HCT116 (cell line): ENCODE results near the gene IL1RAPL2. TPM values are rescaled to one million over a fixed set of nuclear protein-coding genes. Genes with fewer than 3 reads are reported as not detected.

Experiments used
- ATAC-seq: fragments of 200-7000 bp; cut with Tn5 transposase; 2 replicates; pipeline ENCODE4 v1.9.1; 2020; ENCODE audit warnings: mild to moderate bottlenecking, moderate library complexity
- BruUV-seq: library from RNA; stranded (reverse); fragments of 400-500 nt; replicated peaks from 2 replicates; lab custom pipeline; 2021; lab: Mats Ljungman, UMichigan
- CTCF ChIA-PET: fragments of 300-600 bp; sonication (Branson Sonifier 250); formaldehyde crosslinking; loops from one replicate; lab custom pipeline; 2021; ENCODE audit warnings: antibody characterized with exemption; lab: Charles Lee
- POLR2A ChIA-PET: fragments of 300-600, 350-600 bp; sonication (Branson Sonifier 250); formaldehyde crosslinking; loops from one replicate; lab custom pipeline; 2021; ENCODE audit warnings: antibody characterized with exemption; lab: Charles Lee
- RAD21 ChIA-PET, 2 experiments: fragments of 300-600 bp; sonication (Branson Sonifier 250); formaldehyde crosslinking; loops; one replicate each; lab custom pipeline; 2023; ENCODE audit warnings: low total read pairs in 2 of 2; ENCODE audit not compliant: uncharacterized antibody in 2 of 2, unreplicated experiment in 2 of 2, low non-redundant PET in 1 of 2; lab: Charles Lee
- DNase-seq: peaks from one replicate; pipeline ENCODE4 v3.0.0-alpha.2; 2010; ENCODE audit warnings: low read depth, low spot score
- H2AFZ ChIP-seq: fragments of 200-600 bp; shearing (Covaris generic), sonication (generic); 2 replicates; pipeline ENCODE4 v1.6.1; 2017; ENCODE audit warnings: low read depth, mixed run types, mixed read lengths, antibody characterized with exemption, low read length; ENCODE audit not compliant: poor library complexity, severe bottlenecking
- H3K27ac ChIP-seq: 2 replicates; pipeline ENCODE4 v1.5.1; 2012; ENCODE audit warnings: low read depth, low read length
- H3K27me3 ChIP-seq: fragments of 200-600 bp; sonication (generic); 2 replicates; pipeline ENCODE4 v1.6.1; 2016; ENCODE audit warnings: mixed run types, low read length, mixed read lengths; ENCODE audit not compliant: insufficient read depth
- H3K36me3 ChIP-seq, 2 experiments: fragments of 200-500 bp in 1 of 2; fragments of 200-600 bp in 1 of 2; sonication (Bioruptor generic) in 1 of 2; sonication (generic) in 1 of 2; 2 replicates each; pipeline versions ENCODE4 v1.5.1 to v1.6.1; 2014 to 2016; ENCODE audit warnings: low read length in 2 of 2, inconsistent platforms in 1 of 2, mixed read lengths in 1 of 2, mixed run types in 1 of 2; ENCODE audit not compliant: insufficient read depth in 2 of 2, control insufficient read depth in 1 of 2
- H3K4me1 ChIP-seq, 2 experiments: fragments of 200-600 bp in 1 of 2; sonication (generic) in 1 of 2; 2 replicates each; pipeline versions ENCODE4 v1.5.1 to v1.6.1; 2012 to 2017; ENCODE audit warnings: low read length in 2 of 2, inconsistent platforms in 1 of 2, mild to moderate bottlenecking in 1 of 2, mixed read lengths in 1 of 2, mixed run types in 1 of 2, moderate library complexity in 1 of 2; ENCODE audit not compliant: insufficient read depth in 2 of 2, control insufficient read depth in 1 of 2
- H3K4me2 ChIP-seq: fragments of 200-600 bp; sonication (generic); 2 replicates; pipeline ENCODE4 v1.6.1; 2017; ENCODE audit warnings: mixed run types, low read length, mixed read lengths
- H3K4me3 ChIP-seq, 2 experiments: fragments of 200-600 bp in 1 of 2; sonication (generic) in 1 of 2; replicated peaks in 1 of 2; 2 replicates each; pipeline ENCODE4 v1.5.1; 2011 to 2016; ENCODE audit warnings: low read length in 2 of 2, control low read depth in 1 of 2, low read depth in 1 of 2, mild to moderate bottlenecking in 1 of 2, mixed read lengths in 1 of 2, mixed run types in 1 of 2
- H3K79me2 ChIP-seq: fragments of 200-600 bp; sonication (generic); 2 replicates; pipeline ENCODE4 v1.6.1; 2017; ENCODE audit warnings: mild to moderate bottlenecking, mixed run types, low read length, moderate library complexity, mixed read lengths; ENCODE audit not compliant: insufficient read depth
- H3K9ac ChIP-seq: fragments of 200-600 bp; sonication (generic); 2 replicates; pipeline ENCODE4 v1.6.1; 2016; ENCODE audit warnings: low read length, mixed read lengths
- H3K9me2 ChIP-seq: fragments of 200-600 bp; sonication (generic), shearing (Covaris generic); 2 replicates; pipeline ENCODE4 v1.6.1; 2017; ENCODE audit warnings: mixed run types, mild to moderate bottlenecking, moderate library complexity; ENCODE audit not compliant: insufficient read depth
- H3K9me3 ChIP-seq, 2 experiments: fragments of 200-500 bp in 1 of 2; fragments of 200-600 bp in 1 of 2; sonication (Bioruptor generic) in 1 of 2; sonication (generic) in 1 of 2; 2 replicates each; pipeline ENCODE4 v1.6.1; 2014 to 2017; ENCODE audit warnings: low read length in 2 of 2, mixed read lengths in 2 of 2, inconsistent platforms in 1 of 2, low read depth in 1 of 2, mild to moderate bottlenecking in 1 of 2, mixed run types in 1 of 2, moderate library complexity in 1 of 2; ENCODE audit not compliant: control insufficient read depth in 1 of 2, insufficient read depth in 1 of 2
- H4K20me1 ChIP-seq: fragments of 200-600 bp; sonication (generic), shearing (Covaris generic); 2 replicates; pipeline ENCODE4 v1.6.1; 2017; ENCODE audit warnings: mixed run types, mild to moderate bottlenecking, moderate library complexity; ENCODE audit not compliant: insufficient read depth
- ELF1 ChIP-seq: IDR thresholded peaks from 2 replicates; pipeline ENCODE4 v1.6.1; 2012; ENCODE audit warnings: low read depth, borderline replicate concordance
- EZH2 ChIP-seq: fragments of 200-600 bp; sonication (generic); IDR thresholded peaks from 2 replicates; pipeline ENCODE4 v1.6.1; 2017; ENCODE audit warnings: antibody characterized with exemption, mixed run types
- EZH2phosphoT487 ChIP-seq: fragments of 200-600 bp; IDR thresholded peaks from 2 replicates; pipeline ENCODE4 v1.6.1; 2018; ENCODE audit warnings: antibody characterized with exemption, borderline replicate concordance
- RAD21 ChIP-seq: IDR thresholded peaks from 2 replicates; pipeline ENCODE4 v1.6.1; 2012; ENCODE audit warnings: low read depth, mild to moderate bottlenecking
- REST ChIP-seq: IDR thresholded peaks from 2 replicates; pipeline ENCODE4 v1.6.1; 2012; ENCODE audit warnings: low read depth
- SP1 ChIP-seq: IDR thresholded peaks from 2 replicates; pipeline ENCODE4 v1.6.1; 2012; ENCODE audit warnings: low read depth
- SRF ChIP-seq: IDR thresholded peaks from 2 replicates; pipeline ENCODE4 v1.6.1; 2012; ENCODE audit warnings: low read depth
- ZBTB33 ChIP-seq: IDR thresholded peaks from 2 replicates; pipeline ENCODE4 v1.6.1; 2011; ENCODE audit warnings: mild to moderate bottlenecking, low read length, moderate library complexity; ENCODE audit not compliant: insufficient replicate concordance; ENCODE audit errors: extremely low read depth
- ZFX ChIP-seq: fragments of 450-650 bp; IDR thresholded peaks from 2 replicates; pipeline ENCODE4 v1.6.1; 2017
- ZNF274 ChIP-seq: fragments of 200-500 bp; sonication (Bioruptor generic); IDR thresholded peaks from 2 replicates; pipeline ENCODE4 v1.6.1; 2014; ENCODE audit warnings: mild to moderate bottlenecking, low read depth, low read length, inconsistent platforms
- intact Hi-C: fragments of 100-400 bp; cut with micrococcal nuclease; formaldehyde crosslinking; loops from 2 replicates; pipeline ENCODE4 v1.10.0; 2022
- total RNA-seq: library from RNA; stranded (reverse); gene quantifications from one replicate; pipeline ENCODE4 v1.2.1, GENCODE V29; 2021; ENCODE audit not compliant: unreplicated experiment

IL1RAPL2 gene
- total RNA-seq, 1 experiment from 2014 or later = not detected

- no peaks in the 10 kb centered on the region for H4K20me1 ChIP-seq
- H3K9me3 ChIP-seq = no peaks in the 10 kb centered on the region
- H3K4me2 ChIP-seq = no peak overlapping the region
- H3K9me2 ChIP-seq = no peaks in the 10 kb centered on the region
- ChIA-PET CTCF (no interaction called here), RAD21 (no interaction called here), POLR2A (no interaction called here)
- H3K27ac ChIP-seq = no peak overlapping the region
- DNase-seq (no peak), ATAC-seq (no peak)
- TF ChIP-seq REST (no peak), ZNF274 (no peak), RAD21 (no peak)
- H2AFZ ChIP-seq = no peak overlapping the region
- H3K4me3 ChIP-seq = no peak overlapping the region
- no peak overlapping the region for H3K9ac ChIP-seq
- no TSS peak for BruUV-seq
- intact Hi-C loops = no loop called here
- H3K4me1 ChIP-seq = no peaks in the 10 kb centered on the region
- no peaks in the 10 kb centered on the region for H3K36me3 ChIP-seq
- H3K27me3 ChIP-seq = no peaks in the 10 kb centered on the region
- H3K79me2 ChIP-seq = no peaks in the 10 kb centered on the region
Observed at GRCh38 chrX:104953251-104953650, 387.3 kb downstream of the IL1RAPL2 start.

DNA sequence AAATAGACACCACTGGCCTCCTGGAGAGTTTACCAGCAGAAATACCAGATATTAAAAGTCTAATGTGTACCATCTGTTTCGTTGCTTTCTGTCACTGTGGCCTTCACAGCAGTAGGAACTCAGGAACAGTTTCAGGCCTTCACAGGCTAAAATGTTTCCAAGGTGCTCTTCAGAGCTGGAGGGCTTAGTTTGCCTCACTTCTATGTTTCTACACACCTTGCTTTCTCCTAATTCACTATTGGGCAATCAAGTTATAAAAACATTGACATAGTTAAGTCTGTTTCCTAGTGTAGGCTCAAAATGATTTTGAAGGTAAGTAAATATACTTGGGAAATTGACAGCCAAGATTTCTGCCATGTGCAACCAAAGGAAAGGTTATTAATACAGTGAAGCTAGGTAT is 395.9 kb downstream of the IL1RAPL2 start:
- Histone ChIP-seq H4K20me1 (no peaks in the 10 kb centered on the region), H2AFZ (no peak overlapping the region), H3K9me2 (no peaks in the 10 kb centered on the region), H3K27me3 (no peaks in the 10 kb centered on the region), H3K36me3 (no peaks in the 10 kb centered on the region), H3K4me2 (no peak overlapping the region), H3K9me3 (no peaks in the 10 kb centered on the region), H3K79me2 (no peaks in the 10 kb centered on the region), H3K4me1 (no peaks in the 10 kb centered on the region), H3K4me3 (no peak overlapping the region), H3K9ac (no peak overlapping the region), H3K27ac (no peak overlapping the region)
- no peak for DNase-seq
- intact Hi-C loops = no loop called here
- RAD21 ChIA-PET = no interaction called here
- POLR2A ChIA-PET = no interaction called here
- no TSS peak for BruUV-seq
- CTCF ChIA-PET = no interaction called here
- no peak for ATAC-seq
- TF ChIP-seq SRF (no peak), ELF1 (no peak), RAD21 (no peak), ZFX (no peak), ZNF274 (no peak), SP1 (no peak), ZBTB33 (no peak), EZH2phosphoT487 (no peak), REST (no peak), EZH2 (no peak)
